H9 (cell line): ENCODE results near the gene PEPD. TPM values are rescaled to one million over a fixed set of nuclear protein-coding genes. Genes with fewer than 3 reads are reported as not detected.

Experiments
- DNase-seq: peaks from one replicate; pipeline ENCODE4 v3.0.0-alpha.2; 2017
- H2AFZ ChIP-seq: one replicate; pipeline ENCODE4 v1.6.1; 2013; ENCODE audit warnings: mild to moderate bottlenecking, low read length, control low read depth, moderate library complexity
- H2AK5ac ChIP-seq: 2 replicates; pipeline ENCODE4 v1.6.1; 2013; ENCODE audit warnings: low read length, control low read depth, mixed read lengths; ENCODE audit not compliant: insufficient read length
- H2BK120ac ChIP-seq: one replicate; pipeline ENCODE4 v1.6.1; 2013; ENCODE audit warnings: low read depth, mild to moderate bottlenecking, low read length, control low read depth, inconsistent platforms; ENCODE audit not compliant: poor library complexity, severe bottlenecking
- H2BK12ac ChIP-seq: 2 replicates; pipeline ENCODE4 v1.6.1; 2013; ENCODE audit warnings: low read length, control low read depth, mixed read lengths, low read depth; ENCODE audit not compliant: insufficient read length
- H2BK15ac ChIP-seq: 2 replicates; pipeline ENCODE4 v1.6.1; 2013; ENCODE audit warnings: low read depth, low read length, control low read depth
- H2BK20ac ChIP-seq: one replicate; pipeline ENCODE4 v1.6.1; 2013; ENCODE audit warnings: low read depth, mild to moderate bottlenecking, low read length, control low read depth, inconsistent platforms; ENCODE audit not compliant: poor library complexity, severe bottlenecking
- H2BK5ac ChIP-seq: 2 replicates; pipeline ENCODE4 v1.6.1; 2013; ENCODE audit warnings: low read length, control low read depth, mixed read lengths; ENCODE audit not compliant: insufficient read length
- H3K14ac ChIP-seq: 2 replicates; pipeline ENCODE4 v1.6.1; 2013; ENCODE audit warnings: low read length, control low read depth; ENCODE audit not compliant: insufficient read depth
- H3K18ac ChIP-seq: 2 replicates; pipeline ENCODE4 v1.6.1; 2013; ENCODE audit warnings: low read depth, mild to moderate bottlenecking, mixed read lengths, low read length, control low read depth; ENCODE audit not compliant: insufficient read length
- H3K23ac ChIP-seq: 2 replicates; pipeline ENCODE4 v1.6.1; 2013; ENCODE audit warnings: low read length, control low read depth, mixed read lengths, low read depth; ENCODE audit not compliant: insufficient read length
- H3K23me2 ChIP-seq: 2 replicates; pipeline ENCODE4 v1.6.1; 2013; ENCODE audit warnings: low read depth, mild to moderate bottlenecking, mixed read lengths, low read length, control low read depth; ENCODE audit not compliant: insufficient read length, poor library complexity, severe bottlenecking
- H3K27ac ChIP-seq: 2 replicates; pipeline ENCODE4 v1.5.1; 2013; ENCODE audit warnings: low read length, control low read depth, mixed read lengths, low read depth; ENCODE audit not compliant: insufficient read length
- H3K27me3 ChIP-seq: 2 replicates; pipeline ENCODE4 v1.6.1; 2013; ENCODE audit warnings: low read length, control low read depth, inconsistent platforms; ENCODE audit not compliant: insufficient read depth
- H3K4ac ChIP-seq: 2 replicates; pipeline ENCODE4 v1.6.1; 2013; ENCODE audit warnings: low read depth, mild to moderate bottlenecking, control low read depth, inconsistent platforms, low read length, moderate library complexity
- H3K4me1 ChIP-seq: 2 replicates; pipeline ENCODE4 v1.6.1; 2013; ENCODE audit warnings: low read length, control low read depth, inconsistent platforms; ENCODE audit not compliant: insufficient read depth
- H3K4me2 ChIP-seq: 2 replicates; pipeline ENCODE4 v1.6.1; 2013; ENCODE audit warnings: low read length, control low read depth, mixed read lengths; ENCODE audit not compliant: insufficient read length, insufficient read depth
- H3K56ac ChIP-seq: 2 replicates; pipeline ENCODE4 v1.6.1; 2013; ENCODE audit warnings: low read depth, mild to moderate bottlenecking, mixed read lengths, low read length, control low read depth; ENCODE audit not compliant: insufficient read length
- H3K79me1 ChIP-seq: 2 replicates; pipeline ENCODE4 v1.6.1; 2013; ENCODE audit warnings: low read depth, mild to moderate bottlenecking, moderate library complexity, low read length, control low read depth, inconsistent platforms; ENCODE audit not compliant: insufficient read depth, poor library complexity, severe bottlenecking
- H3K79me2 ChIP-seq: 2 replicates; pipeline ENCODE4 v1.6.1; 2013; ENCODE audit warnings: low read length, control low read depth, inconsistent platforms; ENCODE audit not compliant: insufficient read depth
- H3K9ac ChIP-seq: 2 replicates; pipeline ENCODE4 v1.6.1; 2013; ENCODE audit warnings: low read length, control low read depth, mixed read lengths; ENCODE audit not compliant: insufficient read length; ENCODE audit errors: extremely low read depth
- H3K9me3 ChIP-seq: one replicate; pipeline ENCODE4 v1.6.1; 2013; ENCODE audit warnings: low read depth, low read length, inconsistent platforms; ENCODE audit not compliant: control insufficient read depth
- H3T11ph ChIP-seq: one replicate; pipeline ENCODE4 v1.6.1; 2013; ENCODE audit warnings: mild to moderate bottlenecking, low read length, control low read depth, inconsistent platforms
- H4K20me1 ChIP-seq: one replicate; pipeline ENCODE4 v1.6.1; 2013; ENCODE audit not compliant: control insufficient read depth, insufficient read length, insufficient read depth
- H4K5ac ChIP-seq: 2 replicates; pipeline ENCODE4 v1.6.1; 2013; ENCODE audit warnings: low read depth, mild to moderate bottlenecking, mixed read lengths, low read length, control low read depth; ENCODE audit not compliant: insufficient read length
- H4K8ac ChIP-seq: replicated peaks from 2 replicates; pipeline ENCODE4 v1.6.1; 2013; ENCODE audit warnings: low read length, control low read depth, mixed read lengths, low read depth; ENCODE audit not compliant: insufficient read length
- H4K91ac ChIP-seq: 2 replicates; pipeline ENCODE4 v1.6.1; 2013; ENCODE audit warnings: low read depth, mild to moderate bottlenecking, moderate library complexity, mixed read lengths, low read length, control low read depth; ENCODE audit not compliant: insufficient read length
- H3K27ac Mint-ChIP-seq, 3 experiments: 2 replicates in 2 of 3; 3 replicates in 1 of 3; pipeline ENCODE4 v1.8.0; 2020 to 2021; ENCODE audit warnings: mixed read lengths in 3 of 3, mild to moderate bottlenecking in 1 of 3, moderate library complexity in 1 of 3
- H3K27me3 Mint-ChIP-seq: 2 replicates; pipeline ENCODE4 v1.8.0; 2021; ENCODE audit warnings: low read depth, mild to moderate bottlenecking, moderate library complexity, mixed read lengths
- H3K36me3 Mint-ChIP-seq, 3 experiments: 2 replicates in 2 of 3; 3 replicates in 1 of 3; pipeline ENCODE4 v1.8.0; 2020 to 2021; ENCODE audit warnings: low read depth in 3 of 3, mixed read lengths in 3 of 3; ENCODE audit not compliant: insufficient read depth in 1 of 3
- H3K4me1 Mint-ChIP-seq, 2 experiments: 2 replicates each; pipeline ENCODE4 v1.8.0; 2020; ENCODE audit warnings: mixed read lengths in 2 of 2
- H3K4me3 Mint-ChIP-seq, 2 experiments: 2 replicates in 1 of 2; 3 replicates in 1 of 2; pipeline ENCODE4 v1.8.0; 2020 to 2021; ENCODE audit warnings: mild to moderate bottlenecking in 2 of 2, mixed read lengths in 2 of 2, moderate library complexity in 1 of 2
- H3K9me3 Mint-ChIP-seq, 2 experiments: 2 replicates in 1 of 2; 3 replicates in 1 of 2; pipeline ENCODE4 v1.8.0; 2020; ENCODE audit warnings: mild to moderate bottlenecking in 2 of 2, mixed read lengths in 2 of 2, moderate library complexity in 1 of 2
- WGBS: extraction: QIAGEN DNeasy Blood & Tissue Kit; methylation state at CpG from one replicate; pipeline ENCODE4 v1.1.7; 2013; ENCODE audit warnings: missing lambda C conversion rate, low lambda C conversion rate, mixed read lengths; ENCODE audit not compliant: insufficient read length; ENCODE audit errors: extremely low coverage; 5-methylcytosine and 5-hydroxymethylcytosine counted together
- total RNA-seq: library from RNA; stranded (reverse); gene quantifications from 2 replicates; pipeline ENCODE4 v1.2.1, GENCODE V29; 2021
- TF ChIP-seq, protein P1 (sequence below): fragments of 200-600 bp; sonication (generic); conservative IDR thresholded peaks from 3 replicates; pipeline ENCODE4 v1.8.0; 2021; ENCODE audit warnings: antibody characterized with exemption, mild to moderate bottlenecking

The PEPD gene
- total RNA-seq, 1 experiment from 2014 or later = 52.8 TPM

GRCh38 chr19:33469171-33470039 lies 52.2 kb downstream of the PEPD start:
- no peak overlapping the region for H3K4me2 ChIP-seq
- no peak overlapping the region for H3K56ac ChIP-seq
- no peak overlapping the region for H2AFZ ChIP-seq
- no peak overlapping the region for H3K27ac ChIP-seq
- no peaks in the 10 kb centered on the region for H3K27me3 Mint-ChIP-seq
- peaks cover 0 to 5% of the 10 kb centered on the region in 2 experiments; a peak in 1 of 4 replicates for H3K4me1 Mint-ChIP-seq
- H2BK20ac ChIP-seq = no peak overlapping the region
- no peak overlapping the region for H2BK12ac ChIP-seq
- H3K9me3 Mint-ChIP-seq = no peaks in the 10 kb centered on the region
- peaks cover 0 to 2% (median 2%) of the 10 kb centered on the region in 3 experiments; a peak in 3 of 7 replicates for H3K36me3 Mint-ChIP-seq
- peak overlapping the region in 2 of 3 experiments; percentile 63 to 81; a peak in 4 of 7 replicates for H3K27ac Mint-ChIP-seq
- H3K14ac ChIP-seq = peak overlapping the region; percentile 41; the same call in 1 of the 2 replicates
- TF ChIP-seq, protein P1, sequence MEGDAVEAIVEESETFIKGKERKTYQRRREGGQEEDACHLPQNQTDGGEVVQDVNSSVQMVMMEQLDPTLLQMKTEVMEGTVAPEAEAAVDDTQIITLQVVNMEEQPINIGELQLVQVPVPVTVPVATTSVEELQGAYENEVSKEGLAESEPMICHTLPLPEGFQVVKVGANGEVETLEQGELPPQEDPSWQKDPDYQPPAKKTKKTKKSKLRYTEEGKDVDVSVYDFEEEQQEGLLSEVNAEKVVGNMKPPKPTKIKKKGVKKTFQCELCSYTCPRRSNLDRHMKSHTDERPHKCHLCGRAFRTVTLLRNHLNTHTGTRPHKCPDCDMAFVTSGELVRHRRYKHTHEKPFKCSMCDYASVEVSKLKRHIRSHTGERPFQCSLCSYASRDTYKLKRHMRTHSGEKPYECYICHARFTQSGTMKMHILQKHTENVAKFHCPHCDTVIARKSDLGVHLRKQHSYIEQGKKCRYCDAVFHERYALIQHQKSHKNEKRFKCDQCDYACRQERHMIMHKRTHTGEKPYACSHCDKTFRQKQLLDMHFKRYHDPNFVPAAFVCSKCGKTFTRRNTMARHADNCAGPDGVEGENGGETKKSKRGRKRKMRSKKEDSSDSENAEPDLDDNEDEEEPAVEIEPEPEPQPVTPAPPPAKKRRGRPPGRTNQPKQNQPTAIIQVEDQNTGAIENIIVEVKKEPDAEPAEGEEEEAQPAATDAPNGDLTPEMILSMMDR = no peak
- H4K20me1 ChIP-seq = no peaks in the 10 kb centered on the region
- no peaks in the 10 kb centered on the region for H3K4me1 ChIP-seq
- H2BK15ac ChIP-seq = no peak overlapping the region
- H3K4ac ChIP-seq = no peak overlapping the region
- H4K91ac ChIP-seq = no peak overlapping the region
- H3K23me2 ChIP-seq = no peaks in the 10 kb centered on the region
- DNase-seq = peak; percentile 20
- no peak overlapping the region for H2AK5ac ChIP-seq
- H3K79me2 ChIP-seq = no peaks in the 10 kb centered on the region
- H3K9ac ChIP-seq = no peak overlapping the region
- H3K79me1 ChIP-seq = no peaks in the 10 kb centered on the region
- H2BK120ac ChIP-seq = no peak overlapping the region
- H3K18ac ChIP-seq = no peak overlapping the region
- no peak overlapping the region for H3K4me3 Mint-ChIP-seq
- H3K23ac ChIP-seq = no peak overlapping the region
- H3K27me3 ChIP-seq = no peaks in the 10 kb centered on the region
- H2BK5ac ChIP-seq = no peak overlapping the region
- H4K5ac ChIP-seq = no peak overlapping the region
- WGBS = no CpG with 5 or more reads among the region's 20 CpGs
- no peaks in the 10 kb centered on the region for H3K9me3 ChIP-seq
- H3T11ph ChIP-seq = no peak overlapping the region
- H4K8ac ChIP-seq = peak overlapping the region; percentile 11
